HTR-8/SVneo (cell line): ENCODE data around the gene PRAC2.

Experiments used
- DNase-seq: peaks from one replicate; pipeline ENCODE4 v3.0.0; 2011; ENCODE audit warnings: low spot score, mixed read lengths; ENCODE audit not compliant: insufficient read length
- FAIRE-seq: peaks from 2 replicates; lab custom pipeline; 2011; peaks lifted over from hg19 to GRCh38; lab: Jason Lieb, UNC

The PRAC2 gene

GRCh38 chr17:48752399-48753288, 29.7 kb downstream of the PRAC2 start:
- no peak for FAIRE-seq
- DNase-seq: no peak

GRCh38 chr17:48753794-48754499, 31.0 kb downstream of the PRAC2 start:
- DNase-seq (peak; percentile 59), FAIRE-seq (peak; percentile 80)

GRCh38 chr17:48754500-48755261, 31.7 kb downstream of the PRAC2 start:
- FAIRE-seq: no peak
- DNase-seq: no peak

- no peak for FAIRE-seq
Measured at GRCh38 chr17:48755356-48755755, 32.4 kb downstream of the PRAC2 start.

GRCh38 chr17:48756830-48757251, 33.9 kb downstream of the PRAC2 start:
- DNase-seq: no peak
- no peak for FAIRE-seq

More at GRCh38 chr17:48755356-48755755, 32.4 kb downstream of the PRAC2 start:
- DNase-seq: no peak

GRCh38 chr17:48757524-48757961, 34.6 kb downstream of the PRAC2 start:
- DNase-seq (no peak), FAIRE-seq (peak; percentile 76)

GRCh38 chr17:48759288-48759687, 36.3 kb downstream of the PRAC2 start:
- no peak for FAIRE-seq
- no peak for DNase-seq

- FAIRE-seq (peak; percentile 40), DNase-seq (no peak)
Measured at GRCh38 chr17:48760411-48760810, 37.4 kb downstream of the PRAC2 start.

- FAIRE-seq (no peak), DNase-seq (no peak)
Measured at GRCh38 chr17:48761114-48761513, 38.1 kb downstream of the PRAC2 start.

- DNase-seq: no peak
- FAIRE-seq: no peak
Measured at GRCh38 chr17:48767263-48767774, 44.3 kb downstream of the PRAC2 start.

GRCh38 chr17:48769009-48769675, 46.2 kb downstream of the PRAC2 start:
- no peak for DNase-seq
- FAIRE-seq: peak; percentile 42

- FAIRE-seq: no peak
- DNase-seq: no peak
Measured at GRCh38 chr17:48770954-48771353, 48.0 kb downstream of the PRAC2 start.

- FAIRE-seq: no peak
Measured at GRCh38 chr17:48773245-48773644, 50.3 kb downstream of the PRAC2 start.

More at GRCh38 chr17:48773245-48773644, 50.3 kb downstream of the PRAC2 start:
- DNase-seq: no peak
